Sigmoid colon (tissue), 7 donors: ENCODE results near the gene CUEDC2. TPM values are rescaled to one million over a fixed set of nuclear protein-coding genes. Genes with fewer than 3 reads are reported as not detected.
A peak's percentile ranks its signal among the peaks of the same experiment; 100 is the strongest.

Experiments used
- DNase-seq: peaks from one replicate; pipeline ENCODE4 v3.0.0-alpha.2; 2019
- H3K27ac ChIP-seq, 4 donors: fragments of 200-600 bp; sonication (generic); one replicate each; pipeline ENCODE4 v1.5.1; 2016 to 2019; ENCODE audit warnings: mild to moderate bottlenecking in 1 of 4
- H3K27me3 ChIP-seq, 3 donors: fragments of 200-600 bp; sonication (generic); one replicate each; pipeline ENCODE4 v1.5.1; 2019; ENCODE audit warnings: mild to moderate bottlenecking in 1 of 3
- H3K36me3 ChIP-seq, 4 donors: fragments of 200-600 bp; sonication (generic); one replicate each; pipeline ENCODE4 v1.5.1; 2016 to 2019
- H3K4me1 ChIP-seq, 4 donors: fragments of 200-600 bp; sonication (generic); one replicate each; pipeline ENCODE4 v1.5.1; 2017 to 2019
- H3K4me3 ChIP-seq, 4 donors: fragments of 200-600 bp; sonication (generic); one replicate each; pipeline ENCODE4 v1.5.1; 2017 to 2019; ENCODE audit warnings: mild to moderate bottlenecking in 2 of 4, moderate library complexity in 1 of 4
- H3K9me3 ChIP-seq, 4 donors: fragments of 200-600 bp in 3 of 4; sonication (generic) in 3 of 4; one replicate each; pipeline versions ENCODE4 v1.5.1 to v1.6.1; 2013 to 2019
- EP300 ChIP-seq, 4 donors: sonication (generic); formaldehyde crosslinking; IDR thresholded peaks; one replicate each; pipeline ENCODE4 v1.6.1; 2017; ENCODE audit warnings: antibody characterized with exemption in 4 of 4
- POLR2A ChIP-seq, 2 donors: fragments of 450-650 bp; IDR thresholded peaks; one replicate each; pipeline ENCODE4 v1.6.1; 2016; ENCODE audit warnings: antibody characterized with exemption in 2 of 2, mild to moderate bottlenecking in 2 of 2, moderate library complexity in 2 of 2
- POLR2AphosphoS5 ChIP-seq, 4 donors: sonication (generic); formaldehyde crosslinking; IDR thresholded peaks; one replicate each; pipeline ENCODE4 v1.6.1; 2017; ENCODE audit warnings: antibody characterized with exemption in 4 of 4
- WGBS, 2 donors: extraction: QIAGEN DNeasy Blood & Tissue Kit; methylation state at CpG; one replicate each; pipeline ENCODE4 v1.1.7; 2013; 5-methylcytosine and 5-hydroxymethylcytosine counted together
- intact Hi-C: fragments of 100-400 bp; cut with DNase I; formaldehyde crosslinking; loops from one replicate; pipeline ENCODE4 v1.15.1; 2023
- polyA plus RNA-seq, 3 donors: library from polyadenylated mRNA; stranded (reverse); fragments of 200-250 nt; gene quantifications; one replicate each; pipeline ENCODE4 v1.2.3, GENCODE V29; 2013
- total RNA-seq, 4 donors: library from RNA; depleted of rRNA; stranded (reverse); fragments of >200 nt; gene quantifications; one replicate each; pipeline ENCODE4 v1.1.0, GENCODE V29; 2016
- TF ChIP-seq, protein P1 (sequence below), 4 experiments: fragments of 450-650 bp in 3 of 4; fragments of 200-600 bp in 1 of 4; IDR thresholded peaks; one replicate each; pipeline ENCODE4 v1.5.1; 2016 to 2019; ENCODE audit warnings: antibody characterized with exemption in 4 of 4, mild to moderate bottlenecking in 3 of 4, moderate library complexity in 2 of 4
- donor health status: healthy with polysubstance abuse.
- donor health status: Bipolar disorder and iron deficiency.
- donor health status: healthy.

The CUEDC2 gene
- total and polyA plus RNA-seq, 7 donors = 30.0 to 93.5 (median 65.2) TPM

DNA sequence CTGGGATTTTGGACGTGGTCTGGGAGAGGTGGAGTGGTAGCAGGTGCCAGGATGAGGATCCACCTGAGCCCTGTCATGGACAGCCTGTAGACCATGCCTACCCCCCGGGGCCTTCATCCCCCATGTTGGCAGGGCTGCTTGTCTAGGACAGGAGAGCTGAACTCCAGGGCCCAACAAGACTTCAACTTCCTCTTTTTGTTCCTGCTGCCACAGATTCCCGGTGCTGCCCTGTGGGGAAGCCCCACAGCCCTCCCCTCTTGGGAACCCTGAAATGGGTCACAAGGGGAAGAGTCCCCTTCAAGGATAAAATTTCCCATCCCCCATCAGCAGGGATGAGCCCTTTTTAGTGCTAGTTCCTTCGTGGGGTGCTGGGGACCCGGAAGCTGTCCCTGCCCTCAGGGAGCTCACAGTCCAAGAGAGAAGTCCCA is 1.3 kb upstream of the CUEDC2 start:
- Histone ChIP-seq H3K4me3 (no peak overlapping the region), H3K4me1 (peaks cover 0 to 16% (median 12%) of the 10 kb centered on the region in 4 donors), H3K27me3 (peaks cover 0 to 28% (median 5%) of the 10 kb centered on the region in 3 donors), H3K27ac (peak overlapping the region in 1 of 4 donors; percentile 20), H3K9me3 (no peaks in the 10 kb centered on the region), H3K36me3 (no peaks in the 10 kb centered on the region)
- TF ChIP-seq POLR2AphosphoS5 (IDR thresholded peaks at IDR 0.05) (no peak), POLR2A (IDR thresholded peaks at IDR 0.05) (no peak), EP300 (IDR thresholded peaks at IDR 0.05) (no peak)
- TF ChIP-seq, protein P1, sequence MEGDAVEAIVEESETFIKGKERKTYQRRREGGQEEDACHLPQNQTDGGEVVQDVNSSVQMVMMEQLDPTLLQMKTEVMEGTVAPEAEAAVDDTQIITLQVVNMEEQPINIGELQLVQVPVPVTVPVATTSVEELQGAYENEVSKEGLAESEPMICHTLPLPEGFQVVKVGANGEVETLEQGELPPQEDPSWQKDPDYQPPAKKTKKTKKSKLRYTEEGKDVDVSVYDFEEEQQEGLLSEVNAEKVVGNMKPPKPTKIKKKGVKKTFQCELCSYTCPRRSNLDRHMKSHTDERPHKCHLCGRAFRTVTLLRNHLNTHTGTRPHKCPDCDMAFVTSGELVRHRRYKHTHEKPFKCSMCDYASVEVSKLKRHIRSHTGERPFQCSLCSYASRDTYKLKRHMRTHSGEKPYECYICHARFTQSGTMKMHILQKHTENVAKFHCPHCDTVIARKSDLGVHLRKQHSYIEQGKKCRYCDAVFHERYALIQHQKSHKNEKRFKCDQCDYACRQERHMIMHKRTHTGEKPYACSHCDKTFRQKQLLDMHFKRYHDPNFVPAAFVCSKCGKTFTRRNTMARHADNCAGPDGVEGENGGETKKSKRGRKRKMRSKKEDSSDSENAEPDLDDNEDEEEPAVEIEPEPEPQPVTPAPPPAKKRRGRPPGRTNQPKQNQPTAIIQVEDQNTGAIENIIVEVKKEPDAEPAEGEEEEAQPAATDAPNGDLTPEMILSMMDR (IDR thresholded peaks at IDR 0.05) = no peak
- intact Hi-C loops = loop anchor here (2.0 kb wide), 1 partner anchor 17 kb away; the partner anchor contains the start of gene C10orf95
- 53 to 54% methylated on average over 5 of the region's 5 CpGs for WGBS, 2 donors
- no peak for DNase-seq

DNA sequence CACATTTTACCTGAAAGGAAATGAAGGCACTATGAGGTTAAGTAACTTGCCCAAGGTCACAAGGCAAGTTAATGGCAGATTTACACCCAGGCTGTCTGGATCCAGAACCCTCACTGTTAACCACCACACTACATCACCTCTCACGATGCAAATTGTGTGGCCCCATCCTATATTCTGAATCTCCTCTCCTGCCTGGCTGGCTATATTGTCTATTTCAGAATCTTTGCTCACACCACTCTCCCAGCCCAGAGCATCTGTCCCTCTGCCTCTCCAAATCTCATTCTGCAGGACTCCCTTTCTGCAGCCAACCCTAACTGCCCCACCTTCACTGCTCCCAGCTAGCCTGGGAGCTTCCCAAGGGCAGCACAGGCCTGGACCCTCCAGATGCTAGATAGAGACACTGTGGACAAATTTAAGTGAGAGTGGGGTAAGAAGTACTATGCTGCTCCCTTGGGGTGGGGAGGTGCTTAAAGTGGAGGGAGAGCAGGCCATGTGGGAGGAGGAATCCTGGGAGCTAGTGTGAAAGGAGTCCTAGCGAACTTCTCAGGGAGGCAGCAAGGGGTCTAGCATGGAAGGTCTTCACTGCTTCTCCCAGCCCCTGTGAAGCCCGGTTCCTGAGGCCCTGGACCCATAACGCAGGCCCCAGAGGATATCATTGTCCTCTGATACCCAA is 786 bp downstream of the CUEDC2 start:
- TF ChIP-seq POLR2A (IDR thresholded peaks at IDR 0.05) (no peak), POLR2AphosphoS5 (IDR thresholded peaks at IDR 0.05) (no peak), EP300 (IDR thresholded peaks at IDR 0.05) (no peak)
- TF ChIP-seq, protein P1 (IDR thresholded peaks at IDR 0.05) = no peak
- H3K36me3 ChIP-seq = no peaks in the 10 kb centered on the region
- H3K4me1 ChIP-seq = peaks cover 0 to 16% (median 12%) of the 10 kb centered on the region in 4 donors
- peak overlapping the region; percentile 83 to 99 (median 90) for H3K4me3 ChIP-seq
- H3K27me3 ChIP-seq = peaks cover 0 to 28% (median 5%) of the 10 kb centered on the region in 3 donors
- WGBS, 2 donors = 15 to 22% methylated on average over 4 of the region's 4 CpGs
- intact Hi-C loops = loop anchor here (2.0 kb wide), 1 partner anchor 19 kb away; the partner anchor contains the start of gene C10orf95
- no peak for DNase-seq
- H3K27ac ChIP-seq = peak overlapping the region; percentile 84 to 95 (median 86)
- H3K9me3 ChIP-seq = no peaks in the 10 kb centered on the region

DNA sequence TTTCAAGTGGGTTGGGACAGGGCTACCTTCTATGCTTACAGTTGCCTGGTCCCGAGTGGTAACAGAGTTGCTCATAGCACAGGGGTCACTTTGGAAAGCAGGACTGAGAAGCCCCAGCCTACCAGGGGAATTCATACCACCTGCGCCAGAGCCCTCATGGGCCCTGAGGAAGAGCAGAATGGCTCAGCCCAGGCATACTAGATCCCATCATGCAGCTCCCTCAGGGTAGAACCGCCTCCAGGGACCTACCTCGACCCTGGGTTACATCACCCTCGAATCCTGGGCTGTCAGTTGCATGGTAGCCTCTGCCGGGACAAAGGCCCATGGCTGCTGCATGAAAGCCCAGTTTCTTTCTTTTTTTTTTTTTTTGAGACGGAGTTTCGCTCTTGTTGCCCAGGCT is 2.9 kb downstream of the CUEDC2 start:
- peaks cover 0 to 13% (median 5%) of the 10 kb centered on the region in 3 donors for H3K27me3 ChIP-seq
- intact Hi-C loops = loop anchor here (5.0 kb wide), 1 partner anchor 187 kb away; the partner anchor contains the start of gene PITX3
- TF ChIP-seq, protein P1 (IDR thresholded peaks at IDR 0.05) = no peak
- TF ChIP-seq POLR2AphosphoS5 (IDR thresholded peaks at IDR 0.05) (no peak), EP300 (IDR thresholded peaks at IDR 0.05) (no peak), POLR2A (IDR thresholded peaks at IDR 0.05) (no peak)
- H3K4me1 ChIP-seq = peaks cover 0 to 16% (median 12%) of the 10 kb centered on the region in 4 donors
- WGBS, 2 donors = 91 to 92% methylated on average over 8 of the region's 8 CpGs
- H3K27ac ChIP-seq = no peak overlapping the region
- H3K9me3 ChIP-seq = no peaks in the 10 kb centered on the region
- H3K36me3 ChIP-seq = peaks cover 0 to 6% (median 2%) of the 10 kb centered on the region in 4 donors
- no peak for DNase-seq
- H3K4me3 ChIP-seq = no peak overlapping the region

DNA sequence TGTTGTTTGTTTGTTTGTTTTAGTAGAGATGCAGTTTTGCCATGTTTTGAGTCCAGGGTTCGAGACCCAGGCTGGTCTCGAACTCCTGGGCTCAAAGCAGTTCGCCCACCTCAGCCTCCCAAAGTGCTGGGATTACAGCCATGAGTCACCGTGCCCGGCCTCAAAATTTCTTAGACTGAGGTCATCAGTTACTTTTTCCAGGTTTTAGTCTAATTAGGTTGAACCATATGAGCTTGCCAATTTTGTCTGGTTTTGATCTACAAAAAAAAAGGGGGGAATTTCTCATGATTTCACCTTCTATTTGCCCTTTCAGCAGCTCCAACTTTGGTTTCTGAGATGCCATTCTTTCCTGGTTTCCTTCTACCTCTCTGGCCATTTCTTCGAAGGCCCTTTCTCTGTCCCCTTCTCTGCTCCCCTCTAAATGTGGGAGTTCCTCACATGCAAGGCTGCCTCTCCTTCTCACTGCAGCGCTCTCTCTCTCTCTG is 5.5 kb downstream of the CUEDC2 start:
- H3K4me3 ChIP-seq = no peak overlapping the region
- peaks cover 0 to 24% (median 22%) of the 10 kb centered on the region in 4 donors for H3K4me1 ChIP-seq
- TF ChIP-seq POLR2A (IDR thresholded peaks at IDR 0.05) (no peak), POLR2AphosphoS5 (IDR thresholded peaks at IDR 0.05) (no peak), EP300 (IDR thresholded peaks at IDR 0.05) (no peak)
- TF ChIP-seq, protein P1 (IDR thresholded peaks at IDR 0.05) = no peak
- H3K36me3 ChIP-seq = peaks cover 10 to 24% (median 11%) of the 10 kb centered on the region in 4 donors
- no peak overlapping the region for H3K27ac ChIP-seq
- no peak for DNase-seq
- H3K27me3 ChIP-seq = no peaks in the 10 kb centered on the region
- H3K9me3 ChIP-seq = no peaks in the 10 kb centered on the region
- WGBS, 2 donors = 92% methylated on average over 7 of the region's 7 CpGs
- intact Hi-C loops = loop anchor here (5.0 kb wide), 1 partner anchor 185 kb away; the partner anchor contains the start of gene PITX3
